ENCODE results near the gene OLIG2. TPM values are rescaled to one million over a fixed set of nuclear protein-coding genes. Genes with fewer than 3 reads are reported as not detected.

OLIG2 gene
- total and polyA plus RNA-seq, 2 of the 4 experiments (the other 2 are of a cell fraction) = not detected

- no CpG with 5 or more reads among the region's 1 CpG for WGBS, 2 experiments (ENCODE audit: extremely low coverage in 2 of 2, insufficient read length in 1 of 2)
- H2AK5ac ChIP-seq (ENCODE audit: low read depth, low read length) = no peak overlapping the region
- H3K4me2 ChIP-seq (ENCODE audit: low read depth, low read length) = no peak overlapping the region
- H3K9me3 ChIP-seq (ENCODE audit: control insufficient read depth, insufficient read depth, low read length) = no peaks in the 10 kb centered on the region; the same call in 1 of the 2 replicates
- BruUV-seq (replicated peaks) = no TSS peak
- no peak for DNase-seq
- H3K36me3 ChIP-seq (ENCODE audit: control insufficient read depth, insufficient read depth, low read length) = no peaks in the 10 kb centered on the region
- no peak overlapping the region for H4K8ac ChIP-seq (ENCODE audit: low read depth in 2 of 2, low read length in 2 of 2)
- no peaks in the 10 kb centered on the region for H3K79me1 ChIP-seq (ENCODE audit: low read depth in 1 of 2, low read length in 2 of 2)
- H2AK9ac ChIP-seq (replicated peaks; ENCODE audit: low read depth, low read length, poor library complexity) = no peak overlapping the region
- ATAC-seq (ENCODE audit: low read depth) = no peak
- no peak overlapping the region for H3K14ac ChIP-seq (replicated peaks; ENCODE audit: low read depth, low read length)
- peaks cover 47% of the 10 kb centered on the region for H3K27me3 ChIP-seq (ENCODE audit: control insufficient read depth, insufficient read depth, low read length)
- no peaks in the 10 kb centered on the region for H4K20me1 ChIP-seq (ENCODE audit: insufficient read depth, low read length)
- no peak overlapping the region for H3K4ac ChIP-seq (ENCODE audit: low read depth, low read length)
- no peak overlapping the region for H4K91ac ChIP-seq (ENCODE audit: insufficient read depth, low read depth, low read length)
- no peak overlapping the region for H2BK15ac ChIP-seq (ENCODE audit: low read depth, low read length)
- H3K18ac ChIP-seq (ENCODE audit: low read depth, low read length) = no peak overlapping the region
- H2AFZ ChIP-seq (replicated peaks; ENCODE audit: low read length, poor library complexity) = no peak overlapping the region
- in situ Hi-C loops (cut with MboI; ENCODE audit: low sequenced_read_pairs) (no loop called here), dilution Hi-C loops (cut with HindIII; ENCODE audit: low sequenced_read_pairs, unreplicated experiment) (no loop called here), intact Hi-C loops (cut with micrococcal nuclease) (no loop called here)
- no peak overlapping the region for H2BK120ac ChIP-seq (ENCODE audit: low read depth, low read length)
- CTCF ChIA-PET = no interaction called here
- no peak overlapping the region for H3K4me3 ChIP-seq (ENCODE audit: insufficient read depth, low read depth, low read length)
- no peak for TF ChIP-seq CHD1 (IDR thresholded peaks at IDR 0.05; ENCODE audit: low read depth, low read length)
- TF ChIP-seq CTCF (conservative IDR thresholded peaks at IDR 0.05; ENCODE audit: low read depth, low read length) = no peak
- TF ChIP-seq BHLHE40 (IDR thresholded peaks at IDR 0.05; ENCODE audit: low read depth, low read length) = no peak
- no peak for TF ChIP-seq CEBPB (IDR thresholded peaks at IDR 0.05; ENCODE audit: low read depth, low read length)
- TF ChIP-seq USF2 (IDR thresholded peaks at IDR 0.05; ENCODE audit: low read depth, low read length) = no peak
- no peak for TF ChIP-seq RAD21 (IDR thresholded peaks at IDR 0.05; ENCODE audit: low read length)
- no peak for TF ChIP-seq MAZ (IDR thresholded peaks at IDR 0.05; ENCODE audit: borderline replicate concordance, low read depth, low read length)
- TF ChIP-seq FOS (IDR thresholded peaks at IDR 0.05; ENCODE audit: low read depth, low read length) = no peak
- no peak for TF ChIP-seq NFE2L2 (IDR thresholded peaks at IDR 0.05; ENCODE audit: low read depth, low read length)
- no peak for TF ChIP-seq MXI1 (IDR thresholded peaks at IDR 0.05; ENCODE audit: borderline replicate concordance, low read depth, low read length)
- TF ChIP-seq MAFK (IDR thresholded peaks at IDR 0.05; ENCODE audit: low read depth, low read length) = no peak
- TF ChIP-seq RCOR1 (IDR thresholded peaks at IDR 0.05; ENCODE audit: insufficient replicate concordance, low read length) = no peak
- no peak for TF ChIP-seq POLR2A (IDR thresholded peaks at IDR 0.05; ENCODE audit: low read depth, low read length)
- no peak for TF ChIP-seq ELK1 (IDR thresholded peaks at IDR 0.05; ENCODE audit: borderline replicate concordance, low read depth, low read length)
- no peak for TF ChIP-seq SMC3 (IDR thresholded peaks at IDR 0.05; ENCODE audit: low read depth, low read length)
- TF ChIP-seq RFX5 (IDR thresholded peaks at IDR 0.05; ENCODE audit: low read depth, low read length) = no peak
- POLR2A ChIA-PET (ENCODE audit: unreplicated experiment) = no interaction called here
- no peak overlapping the region for H3K56ac ChIP-seq (ENCODE audit: extremely low read depth, insufficient read depth, low read length)
- H4K5ac ChIP-seq (ENCODE audit: low read depth, low read length) = no peak overlapping the region
- H3K4me1 ChIP-seq (ENCODE audit: control insufficient read depth, insufficient read depth, low read length) = peaks cover 4% of the 10 kb centered on the region; the same call in 1 of the 2 replicates
- no peak overlapping the region for H2BK5ac ChIP-seq (ENCODE audit: low read depth, low read length, poor library complexity, severe bottlenecking)
- H3K9ac ChIP-seq (ENCODE audit: low read depth, low read length) = no peak overlapping the region
- no peak overlapping the region for H3K23ac ChIP-seq (ENCODE audit: low read depth, low read length)
- no peak overlapping the region for H2BK20ac ChIP-seq (ENCODE audit: low read depth, low read length)
- no peak overlapping the region for H3K27ac ChIP-seq (ENCODE audit: insufficient read depth, low read length)
- 0 out of 2 replicates have a peak, but pooled peaks cover 4% of the 10 kb centered on the region for H3K9me1 ChIP-seq (ENCODE audit: insufficient read depth, low read length)
These were observed 9.4 kb downstream of the OLIG2 start for GRCh38 chr21:33035147-33035546.
